DND-41 (cell line): ENCODE measurements around the gene SH2B3.

Source experiments
- ATAC-seq: fragments of 200-7000 bp; cut with Tn5 transposase; 3 replicates; pipeline ENCODE4 v1.9.1; 2021; ENCODE audit warnings: low read depth; ENCODE audit not compliant: insufficient read depth
- DNase-seq: peaks from one replicate; pipeline ENCODE4 v3.0.0-alpha.2; 2020
- H2AFZ ChIP-seq: 2 replicates; pipeline ENCODE4 v1.6.0; 2012; ENCODE audit warnings: low read depth, low read length
- H3K27ac ChIP-seq: 2 replicates; pipeline ENCODE4 v1.5.1; 2012; ENCODE audit warnings: low read length, inconsistent platforms
- H3K27me3 ChIP-seq: fragments of 200-600 bp; sonication (generic); 2 replicates; pipeline ENCODE4 v1.6.0; 2012; ENCODE audit warnings: low read length, mild to moderate bottlenecking, inconsistent platforms; ENCODE audit not compliant: insufficient read depth, poor library complexity
- H3K36me3 ChIP-seq: 2 replicates; pipeline ENCODE4 v1.5.1; 2012; ENCODE audit warnings: low read length, inconsistent platforms; ENCODE audit not compliant: insufficient read depth
- H3K4me1 ChIP-seq: 2 replicates; pipeline ENCODE4 v1.5.1; 2012; ENCODE audit warnings: mild to moderate bottlenecking, low read length; ENCODE audit not compliant: insufficient read depth
- H3K4me2 ChIP-seq: 2 replicates; pipeline ENCODE4 v1.6.0; 2012; ENCODE audit warnings: mild to moderate bottlenecking, moderate library complexity, low read length, inconsistent platforms; ENCODE audit not compliant: insufficient read depth
- H3K4me3 ChIP-seq, 2 experiments: fragments of 200-600 bp in 1 of 2; shearing (Covaris generic) in 1 of 2; 2 replicates each; pipeline ENCODE4 v1.5.1; 2012 to 2016; ENCODE audit warnings: inconsistent platforms in 2 of 2, low read length in 2 of 2, mild to moderate bottlenecking in 2 of 2, low read depth in 1 of 2, moderate library complexity in 1 of 2
- H3K79me2 ChIP-seq: 2 replicates; pipeline ENCODE4 v1.6.0; 2012; ENCODE audit warnings: low read length, inconsistent platforms; ENCODE audit not compliant: insufficient read depth
- H3K9ac ChIP-seq: 2 replicates; pipeline ENCODE4 v1.6.0; 2012; ENCODE audit warnings: low read depth, mild to moderate bottlenecking, inconsistent platforms, low read length, moderate library complexity
- H3K9me3 ChIP-seq: 2 replicates; pipeline ENCODE4 v1.5.1; 2012; ENCODE audit warnings: low read length, moderate library complexity, mild to moderate bottlenecking, inconsistent platforms; ENCODE audit not compliant: insufficient read depth, severe bottlenecking
- H4K20me1 ChIP-seq: 2 replicates; pipeline ENCODE4 v1.6.0; 2012; ENCODE audit warnings: low read length; ENCODE audit not compliant: insufficient read depth
- CTCF ChIP-seq: IDR thresholded peaks from 2 replicates; pipeline ENCODE4 v1.5.1; 2012; ENCODE audit warnings: borderline replicate concordance, low read length, moderate library complexity, mild to moderate bottlenecking; ENCODE audit not compliant: poor library complexity, severe bottlenecking; ENCODE audit errors: extremely low read depth
- EZH2 ChIP-seq: IDR thresholded peaks from 3 replicates; pipeline ENCODE4 v1.6.1; 2012; ENCODE audit warnings: borderline replicate concordance, low read depth, mild to moderate bottlenecking, moderate library complexity, low read length, inconsistent platforms; ENCODE audit not compliant: severe bottlenecking

Gene SH2B3

GRCh38 chr12:111431772-111432171 lies 26.0 kb downstream of the SH2B3 start:
- DNase-seq (no peak), ATAC-seq (no peak)
- Histone ChIP-seq H2AFZ (no peak overlapping the region), H3K27me3 (no peaks in the 10 kb centered on the region), H3K79me2 (peaks cover 43% of the 10 kb centered on the region), H3K36me3 (peaks cover 13% of the 10 kb centered on the region), H4K20me1 (peaks cover 53% of the 10 kb centered on the region), H3K4me3 (no peak overlapping the region), H3K9ac (no peak overlapping the region), H3K9me3 (no peaks in the 10 kb centered on the region), H3K4me2 (no peak overlapping the region), H3K4me1 (peaks cover 14% of the 10 kb centered on the region), H3K27ac (no peak overlapping the region)
- TF ChIP-seq EZH2 (no peak), CTCF (no peak)

GRCh38 chr12:111434049-111434448 lies 28.3 kb downstream of the SH2B3 start:
- Histone ChIP-seq H3K9me3 (no peaks in the 10 kb centered on the region), H2AFZ (no peak overlapping the region), H3K27ac (no peak overlapping the region), H3K4me1 (peaks cover 23% of the 10 kb centered on the region), H3K79me2 (peaks cover 47% of the 10 kb centered on the region), H3K4me3 (no peak overlapping the region), H3K4me2 (no peak overlapping the region), H3K27me3 (no peaks in the 10 kb centered on the region), H3K36me3 (peaks cover 6% of the 10 kb centered on the region), H4K20me1 (peaks cover 62% of the 10 kb centered on the region), H3K9ac (no peak overlapping the region)
- TF ChIP-seq EZH2 (no peak), CTCF (no peak)
- ATAC-seq (no peak), DNase-seq (no peak)

GRCh38 chr12:111434680-111435338 lies 29.1 kb downstream of the SH2B3 start:
- no peak overlapping the region for H2AFZ ChIP-seq
- no peaks in the 10 kb centered on the region for H3K27me3 ChIP-seq
- H3K9me3 ChIP-seq: no peaks in the 10 kb centered on the region
- H3K4me3 ChIP-seq: no peak overlapping the region
- peak; percentile 51 for ATAC-seq
- peak overlapping the region; percentile 49 for H3K27ac ChIP-seq
- peak; percentile 68 for DNase-seq
- TF ChIP-seq EZH2 (no peak), CTCF (no peak)
- no peak overlapping the region for H3K4me2 ChIP-seq
- peaks cover 51% of the 10 kb centered on the region for H3K79me2 ChIP-seq
- peaks cover 23% of the 10 kb centered on the region for H3K4me1 ChIP-seq
- H3K36me3 ChIP-seq: peaks cover 10% of the 10 kb centered on the region
- H3K9ac ChIP-seq: peak overlapping the region; percentile 3; the same call in 1 of the 2 replicates
- peaks cover 65% of the 10 kb centered on the region for H4K20me1 ChIP-seq
